HEK293T (cell line): Measurements from ENCODE around the gene SLC13A4.

ENCODE experiments used
- ELF4 ChIP-seq: fragments of 450-650 bp; IDR thresholded peaks from 2 replicates; pipeline ENCODE4 v1.6.1; 2017; ENCODE audit warnings: antibody characterized with exemption
- FOXA1 ChIP-seq: fragments of 450-650 bp; IDR thresholded peaks from 2 replicates; pipeline ENCODE4 v1.6.1; 2016; ENCODE audit warnings: mild to moderate bottlenecking
- FOXK2 ChIP-seq: fragments of 450-650 bp; IDR thresholded peaks from 2 replicates; pipeline ENCODE4 v1.6.1; 2016; ENCODE audit warnings: mild to moderate bottlenecking
- FOXM1 ChIP-seq: fragments of 450-650 bp; IDR thresholded peaks from 2 replicates; pipeline ENCODE4 v1.6.1; 2017; ENCODE audit warnings: mild to moderate bottlenecking, borderline replicate concordance
- L3MBTL2 ChIP-seq: fragments of 450-650 bp; conservative IDR thresholded peaks from 2 replicates; pipeline ENCODE4 v1.6.1; 2016; ENCODE audit warnings: mild to moderate bottlenecking
- NFRKB ChIP-seq: fragments of 450-650 bp; IDR thresholded peaks from 2 replicates; pipeline ENCODE4 v1.6.1; 2016; ENCODE audit warnings: mild to moderate bottlenecking, moderate library complexity
- SP1 ChIP-seq: fragments of 450-650 bp; IDR thresholded peaks from 2 replicates; pipeline ENCODE4 v1.6.1; 2017
- SUZ12 ChIP-seq: fragments of 450-650 bp; IDR thresholded peaks from 2 replicates; pipeline ENCODE4 v1.6.1; 2016; ENCODE audit warnings: mild to moderate bottlenecking
- TARDBP ChIP-seq: fragments of 450-650 bp; IDR thresholded peaks from 2 replicates; pipeline ENCODE4 v1.6.1; 2016
- ZNF384 ChIP-seq: fragments of 450-650 bp; IDR thresholded peaks from 2 replicates; pipeline ENCODE4 v1.6.1; 2016

GRCh38 chr7:135734343-135734689, 6.3 kb upstream of the SLC13A4 start:
- TF ChIP-seq TARDBP (no peak), NFRKB (no peak), SP1 (no peak), FOXA1 (no peak), ELF4 (no peak), FOXK2 (no peak), L3MBTL2 (no peak), ZNF384 (no peak), FOXM1 (no peak), SUZ12 (no peak)
